Liver (tissue), 9 donors: ENCODE measurements around the gene NRROS. TPM values are rescaled to one million over a fixed set of nuclear protein-coding genes. Genes with fewer than 3 reads are reported as not detected.

Experiments
- DNase-seq: peaks from one replicate; pipeline ENCODE4 v3.0.0-alpha.2; 2017; ENCODE audit warnings: low spot score
- H3K27ac ChIP-seq, 2 donors: one replicate each; pipeline ENCODE4 v1.7.0; 2013; ENCODE audit warnings: inconsistent platforms in 2 of 2, low read length in 2 of 2, control low read depth in 1 of 2, low read depth in 1 of 2, mild to moderate bottlenecking in 1 of 2
- H3K27me3 ChIP-seq, 4 donors: one replicate each; pipeline versions ENCODE4 v1.6.1 to v1.7.0; 2013; ENCODE audit warnings: low read length in 3 of 4, inconsistent platforms in 1 of 4, mild to moderate bottlenecking in 1 of 4, moderate library complexity in 1 of 4; ENCODE audit not compliant: control insufficient read depth in 4 of 4, insufficient read depth in 4 of 4
- H3K36me3 ChIP-seq, 4 donors: one replicate each; pipeline versions ENCODE4 v1.6.1 to v1.7.0; 2013; ENCODE audit warnings: low read length in 3 of 4, mild to moderate bottlenecking in 3 of 4, low read depth in 1 of 4, moderate library complexity in 1 of 4; ENCODE audit not compliant: control insufficient read depth in 4 of 4, insufficient read depth in 3 of 4
- H3K4me1 ChIP-seq, 4 donors: one replicate each; pipeline versions ENCODE4 v1.6.1 to v1.7.0; 2013; ENCODE audit warnings: low read length in 3 of 4, mild to moderate bottlenecking in 3 of 4, moderate library complexity in 1 of 4; ENCODE audit not compliant: control insufficient read depth in 4 of 4, insufficient read depth in 4 of 4
- H3K4me3 ChIP-seq, 3 donors: one replicate each; pipeline versions ENCODE4 v1.6.1 to v1.7.0; 2013; ENCODE audit warnings: low read length in 3 of 3, control low read depth in 1 of 3, low read depth in 1 of 3, mild to moderate bottlenecking in 1 of 3
- H3K9ac ChIP-seq, 2 donors: one replicate each; pipeline ENCODE4 v1.7.0; 2013; ENCODE audit warnings: low read length in 2 of 2, mild to moderate bottlenecking in 2 of 2, moderate library complexity in 2 of 2, control low read depth in 1 of 2, low read depth in 1 of 2
- H3K9me3 ChIP-seq, 4 donors: one replicate each; pipeline versions ENCODE4 v1.6.1 to v1.7.0; 2013; ENCODE audit warnings: low read length in 3 of 4; ENCODE audit not compliant: control insufficient read depth in 4 of 4
- EGR1 ChIP-seq, 2 donors: IDR thresholded peaks; 2 replicates each; pipeline ENCODE4 v1.6.1; 2016 to 2018; ENCODE audit warnings: antibody characterized with exemption in 2 of 2, low read depth in 2 of 2
- FOXA1 ChIP-seq: IDR thresholded peaks from 2 replicates; pipeline ENCODE4 v1.6.1; 2016; ENCODE audit warnings: antibody characterized with exemption
- FOXA2 ChIP-seq: IDR thresholded peaks from 2 replicates; pipeline ENCODE4 v1.6.1; 2016; ENCODE audit warnings: antibody characterized with exemption
- GABPA ChIP-seq, 2 donors: IDR thresholded peaks in 1 of 2; conservative IDR thresholded peaks in 1 of 2; 2 replicates each; pipeline ENCODE4 v1.6.1; 2016; ENCODE audit warnings: antibody characterized with exemption in 2 of 2, mild to moderate bottlenecking in 1 of 2, moderate library complexity in 1 of 2
- HNF4A ChIP-seq, 2 donors: conservative IDR thresholded peaks; 2 replicates each; pipeline ENCODE4 v1.6.1; 2016; ENCODE audit warnings: antibody characterized with exemption in 2 of 2, mild to moderate bottlenecking in 2 of 2
- HNF4G ChIP-seq: IDR thresholded peaks from 2 replicates; pipeline ENCODE4 v1.6.1; 2016; ENCODE audit warnings: antibody characterized with exemption
- JUND ChIP-seq, 2 donors: IDR thresholded peaks; 2 replicates each; pipeline ENCODE4 v1.6.1; 2016; ENCODE audit warnings: antibody characterized with exemption in 2 of 2
- NR2F2 ChIP-seq: IDR thresholded peaks from 2 replicates; pipeline ENCODE4 v1.6.1; 2016; ENCODE audit warnings: antibody characterized with exemption
- RAD21 ChIP-seq, 2 donors: IDR thresholded peaks; 2 replicates each; pipeline ENCODE4 v1.6.1; 2016; ENCODE audit warnings: antibody characterized with exemption in 2 of 2, mild to moderate bottlenecking in 2 of 2
- RXRA ChIP-seq, 2 donors: IDR thresholded peaks; 2 replicates each; pipeline ENCODE4 v1.6.1; 2017 to 2018; ENCODE audit warnings: antibody characterized with exemption in 2 of 2, mild to moderate bottlenecking in 1 of 2
- SP1 ChIP-seq: IDR thresholded peaks from 2 replicates; pipeline ENCODE4 v1.6.1; 2018; ENCODE audit warnings: antibody characterized with exemption, mild to moderate bottlenecking
- TAF1 ChIP-seq: conservative IDR thresholded peaks from 2 replicates; pipeline ENCODE4 v1.6.1; 2016; ENCODE audit warnings: antibody characterized with exemption, mild to moderate bottlenecking
- YY1 ChIP-seq: IDR thresholded peaks from 2 replicates; pipeline ENCODE4 v1.6.1; 2016; ENCODE audit warnings: antibody characterized with exemption, mild to moderate bottlenecking
- WGBS: extraction: QIAGEN DNeasy Blood & Tissue Kit; methylation state at CpG from one replicate; pipeline ENCODE4 v1.1.7; 2013; 5-methylcytosine and 5-hydroxymethylcytosine counted together
- polyA plus RNA-seq, 2 donors: library from polyadenylated mRNA; stranded (reverse) in 1 of 2; unstranded in 1 of 2; fragments of 200-250 nt in 1 of 2; fragments of >200 nt in 1 of 2; fragmentation: Nextera tagmentation in 1 of 2; extraction: Ambion mirVana in 1 of 2; gene quantifications; one replicate each; pipeline versions ENCODE4 v1.2.1 to v1.2.3, GENCODE V29; 2013 to 2015
- total RNA-seq, 2 donors: library from RNA; depleted of rRNA; stranded (reverse); fragments of >200 nt; gene quantifications; one replicate each; pipeline ENCODE4 v1.2.3, GENCODE V29; 2014
- TF ChIP-seq, protein P1 (sequence below): fragments of 150-350 bp; IDR thresholded peaks from 2 replicates; pipeline ENCODE4 v1.5.1; 2017; ENCODE audit warnings: improper control_type of control experiment, low read depth, low read length; ENCODE audit not compliant: missing input control
- TF ChIP-seq, protein P2 (sequence below): IDR thresholded peaks from 2 replicates; pipeline ENCODE4 v1.6.1; 2016; ENCODE audit warnings: antibody characterized with exemption, mild to moderate bottlenecking
- TF ChIP-seq, protein P3 (sequence below): IDR thresholded peaks from 2 replicates; pipeline ENCODE4 v1.6.1; 2016; ENCODE audit warnings: antibody characterized with exemption
- TF ChIP-seq, protein P4 (sequence below): IDR thresholded peaks from 2 replicates; pipeline ENCODE4 v1.6.1; 2016; ENCODE audit warnings: antibody characterized with exemption
- TF ChIP-seq, protein P5 (sequence below): IDR thresholded peaks from 2 replicates; pipeline ENCODE4 v1.6.1; 2016; ENCODE audit warnings: antibody characterized with exemption
- donor health status: healthy.
- donor health status: healthy.
- donor health status: healthy.
- donor health status: healthy.
- donor health status: healthy.

NRROS gene
- total and polyA plus RNA-seq, 4 donors = 0.82 to 9.2 (median 3.0) TPM

DNA sequence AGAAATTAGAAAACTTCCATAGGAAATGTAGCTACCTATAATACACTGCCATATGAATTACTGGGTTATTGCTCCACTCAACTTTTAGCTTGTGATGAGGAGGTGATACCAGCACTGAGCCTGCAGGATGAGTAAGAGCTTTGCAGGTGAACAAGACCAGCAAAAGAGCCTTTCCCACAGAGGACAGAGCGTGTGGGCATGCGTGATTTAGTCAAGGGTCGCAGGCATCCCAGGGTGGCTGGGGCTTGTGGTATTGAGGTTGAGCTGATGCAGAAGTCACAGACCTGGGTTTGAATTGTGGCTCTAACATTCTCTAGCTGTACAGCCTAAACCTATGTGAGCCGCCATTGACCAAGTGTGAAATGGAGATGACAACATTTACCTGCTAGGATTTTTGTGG lies 5.6 kb downstream of the NRROS start:
- no peak for DNase-seq
- 87% methylated on average over 4 of the region's 4 CpGs for WGBS

DNA sequence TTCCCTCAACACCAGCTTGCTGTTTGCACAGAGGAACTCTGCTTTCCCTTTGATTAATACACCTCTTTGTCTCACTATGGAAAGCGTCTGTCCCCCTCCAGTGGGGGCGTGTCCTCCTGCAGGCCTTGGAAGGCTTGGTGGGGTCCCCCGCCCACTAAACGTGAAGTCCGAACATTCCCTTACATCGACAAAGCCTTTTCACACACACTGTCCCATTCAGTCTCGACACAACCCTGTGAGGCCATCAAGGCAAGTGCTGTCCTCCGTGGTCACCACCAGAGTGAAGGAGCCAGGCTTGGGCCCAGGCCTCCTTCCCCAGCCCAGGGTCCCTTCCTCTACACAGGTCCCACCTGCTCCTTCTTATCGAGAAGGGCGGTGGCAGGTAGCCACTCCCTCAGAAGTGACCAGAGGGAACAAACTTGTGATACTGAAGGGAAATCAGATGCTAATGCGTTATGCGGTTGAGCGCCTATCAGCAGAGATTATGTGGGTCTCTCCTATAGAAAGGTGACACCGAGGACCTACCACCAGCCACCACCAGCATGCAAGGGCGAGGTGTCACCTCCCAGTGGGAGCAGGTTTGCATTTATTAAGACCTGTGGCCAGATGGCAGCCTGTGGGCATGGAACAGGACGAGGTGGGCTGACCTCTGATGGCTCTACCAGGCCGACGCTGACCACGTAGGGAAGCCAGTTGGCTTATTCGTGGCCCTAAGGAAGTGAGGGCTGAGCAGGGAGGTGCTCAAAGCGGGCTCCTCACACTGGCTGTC lies 6.6 kb downstream of the NRROS start:
- Histone ChIP-seq H3K9ac (no peak overlapping the region), H3K36me3 (no peaks in the 10 kb centered on the region), H3K9me3 (no peaks in the 10 kb centered on the region), H3K4me3 (no peak overlapping the region), H3K27ac (no peak overlapping the region), H3K4me1 (no peaks in the 10 kb centered on the region), H3K27me3 (no peaks in the 10 kb centered on the region)
- TF ChIP-seq, protein P1, sequence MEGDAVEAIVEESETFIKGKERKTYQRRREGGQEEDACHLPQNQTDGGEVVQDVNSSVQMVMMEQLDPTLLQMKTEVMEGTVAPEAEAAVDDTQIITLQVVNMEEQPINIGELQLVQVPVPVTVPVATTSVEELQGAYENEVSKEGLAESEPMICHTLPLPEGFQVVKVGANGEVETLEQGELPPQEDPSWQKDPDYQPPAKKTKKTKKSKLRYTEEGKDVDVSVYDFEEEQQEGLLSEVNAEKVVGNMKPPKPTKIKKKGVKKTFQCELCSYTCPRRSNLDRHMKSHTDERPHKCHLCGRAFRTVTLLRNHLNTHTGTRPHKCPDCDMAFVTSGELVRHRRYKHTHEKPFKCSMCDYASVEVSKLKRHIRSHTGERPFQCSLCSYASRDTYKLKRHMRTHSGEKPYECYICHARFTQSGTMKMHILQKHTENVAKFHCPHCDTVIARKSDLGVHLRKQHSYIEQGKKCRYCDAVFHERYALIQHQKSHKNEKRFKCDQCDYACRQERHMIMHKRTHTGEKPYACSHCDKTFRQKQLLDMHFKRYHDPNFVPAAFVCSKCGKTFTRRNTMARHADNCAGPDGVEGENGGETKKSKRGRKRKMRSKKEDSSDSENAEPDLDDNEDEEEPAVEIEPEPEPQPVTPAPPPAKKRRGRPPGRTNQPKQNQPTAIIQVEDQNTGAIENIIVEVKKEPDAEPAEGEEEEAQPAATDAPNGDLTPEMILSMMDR = no peak
- no peak for TF ChIP-seq EGR1 (IDR thresholded peaks at IDR 0.05; ENCODE audit: low read depth in 2 of 2)
- TF ChIP-seq TAF1 = no peak
- TF ChIP-seq RAD21 (IDR thresholded peaks at IDR 0.05) = no peak
- no peak for TF ChIP-seq YY1
- TF ChIP-seq JUND (IDR thresholded peaks at IDR 0.05) = no peak
- TF ChIP-seq SP1 = no peak
- TF ChIP-seq, protein P2, sequence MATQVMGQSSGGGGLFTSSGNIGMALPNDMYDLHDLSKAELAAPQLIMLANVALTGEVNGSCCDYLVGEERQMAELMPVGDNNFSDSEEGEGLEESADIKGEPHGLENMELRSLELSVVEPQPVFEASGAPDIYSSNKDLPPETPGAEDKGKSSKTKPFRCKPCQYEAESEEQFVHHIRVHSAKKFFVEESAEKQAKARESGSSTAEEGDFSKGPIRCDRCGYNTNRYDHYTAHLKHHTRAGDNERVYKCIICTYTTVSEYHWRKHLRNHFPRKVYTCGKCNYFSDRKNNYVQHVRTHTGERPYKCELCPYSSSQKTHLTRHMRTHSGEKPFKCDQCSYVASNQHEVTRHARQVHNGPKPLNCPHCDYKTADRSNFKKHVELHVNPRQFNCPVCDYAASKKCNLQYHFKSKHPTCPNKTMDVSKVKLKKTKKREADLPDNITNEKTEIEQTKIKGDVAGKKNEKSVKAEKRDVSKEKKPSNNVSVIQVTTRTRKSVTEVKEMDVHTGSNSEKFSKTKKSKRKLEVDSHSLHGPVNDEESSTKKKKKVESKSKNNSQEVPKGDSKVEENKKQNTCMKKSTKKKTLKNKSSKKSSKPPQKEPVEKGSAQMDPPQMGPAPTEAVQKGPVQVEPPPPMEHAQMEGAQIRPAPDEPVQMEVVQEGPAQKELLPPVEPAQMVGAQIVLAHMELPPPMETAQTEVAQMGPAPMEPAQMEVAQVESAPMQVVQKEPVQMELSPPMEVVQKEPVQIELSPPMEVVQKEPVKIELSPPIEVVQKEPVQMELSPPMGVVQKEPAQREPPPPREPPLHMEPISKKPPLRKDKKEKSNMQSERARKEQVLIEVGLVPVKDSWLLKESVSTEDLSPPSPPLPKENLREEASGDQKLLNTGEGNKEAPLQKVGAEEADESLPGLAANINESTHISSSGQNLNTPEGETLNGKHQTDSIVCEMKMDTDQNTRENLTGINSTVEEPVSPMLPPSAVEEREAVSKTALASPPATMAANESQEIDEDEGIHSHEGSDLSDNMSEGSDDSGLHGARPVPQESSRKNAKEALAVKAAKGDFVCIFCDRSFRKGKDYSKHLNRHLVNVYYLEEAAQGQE = no peak
- no peak for TF ChIP-seq FOXA2
- no peak for TF ChIP-seq NR2F2
- TF ChIP-seq HNF4A (conservative IDR thresholded peaks at IDR 0.05) = no peak
- no peak for TF ChIP-seq GABPA (IDR thresholded peaks at IDR 0.05 in 1 of 2, conservative IDR thresholded peaks at IDR 0.05 in 1 of 2)
- TF ChIP-seq HNF4G = no peak
- TF ChIP-seq RXRA (IDR thresholded peaks at IDR 0.05) = no peak
- TF ChIP-seq, protein P3, sequence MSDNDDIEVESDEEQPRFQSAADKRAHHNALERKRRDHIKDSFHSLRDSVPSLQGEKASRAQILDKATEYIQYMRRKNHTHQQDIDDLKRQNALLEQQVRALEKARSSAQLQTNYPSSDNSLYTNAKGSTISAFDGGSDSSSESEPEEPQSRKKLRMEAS = no peak
- TF ChIP-seq, protein P4, sequence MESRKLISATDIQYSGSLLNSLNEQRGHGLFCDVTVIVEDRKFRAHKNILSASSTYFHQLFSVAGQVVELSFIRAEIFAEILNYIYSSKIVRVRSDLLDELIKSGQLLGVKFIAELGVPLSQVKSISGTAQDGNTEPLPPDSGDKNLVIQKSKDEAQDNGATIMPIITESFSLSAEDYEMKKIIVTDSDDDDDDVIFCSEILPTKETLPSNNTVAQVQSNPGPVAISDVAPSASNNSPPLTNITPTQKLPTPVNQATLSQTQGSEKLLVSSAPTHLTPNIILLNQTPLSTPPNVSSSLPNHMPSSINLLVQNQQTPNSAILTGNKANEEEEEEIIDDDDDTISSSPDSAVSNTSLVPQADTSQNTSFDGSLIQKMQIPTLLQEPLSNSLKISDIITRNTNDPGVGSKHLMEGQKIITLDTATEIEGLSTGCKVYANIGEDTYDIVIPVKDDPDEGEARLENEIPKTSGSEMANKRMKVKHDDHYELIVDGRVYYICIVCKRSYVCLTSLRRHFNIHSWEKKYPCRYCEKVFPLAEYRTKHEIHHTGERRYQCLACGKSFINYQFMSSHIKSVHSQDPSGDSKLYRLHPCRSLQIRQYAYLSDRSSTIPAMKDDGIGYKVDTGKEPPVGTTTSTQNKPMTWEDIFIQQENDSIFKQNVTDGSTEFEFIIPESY = no peak
- TF ChIP-seq, protein P5, sequence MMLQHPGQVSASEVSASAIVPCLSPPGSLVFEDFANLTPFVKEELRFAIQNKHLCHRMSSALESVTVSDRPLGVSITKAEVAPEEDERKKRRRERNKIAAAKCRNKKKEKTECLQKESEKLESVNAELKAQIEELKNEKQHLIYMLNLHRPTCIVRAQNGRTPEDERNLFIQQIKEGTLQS = no peak
- TF ChIP-seq FOXA1 = no peak
- DNase-seq = no peak
- 84% methylated on average over 21 of the region's 21 CpGs for WGBS

More for the DNA sequence above, 5.6 kb downstream of the NRROS start:
- no peak for TF ChIP-seq JUND (IDR thresholded peaks at IDR 0.05)
- TF ChIP-seq, protein P3 = no peak
- no peaks in the 10 kb centered on the region for H3K27me3 ChIP-seq
- no peaks in the 10 kb centered on the region for H3K36me3 ChIP-seq
- no peak overlapping the region for H3K4me3 ChIP-seq
- no peak overlapping the region for H3K9ac ChIP-seq
- H3K4me1 ChIP-seq = no peaks in the 10 kb centered on the region
- no peak overlapping the region for H3K27ac ChIP-seq
- no peaks in the 10 kb centered on the region for H3K9me3 ChIP-seq
